GM12878 (cell line): Measurements from ENCODE around the gene FAR2. TPM values are rescaled to one million over a fixed set of nuclear protein-coding genes. Genes with fewer than 3 reads are reported as not detected.

ENCODE experiments used
- ATAC-seq: fragments of 200-7000 bp; cut with Tn5 transposase; 3 replicates; pipeline ENCODE4 v1.9.1; 2020; ENCODE audit warnings: mild to moderate bottlenecking, moderate library complexity
- BruUV-seq: library from RNA; stranded (reverse); fragments of 400-500 nt; replicated peaks from 2 replicates; lab custom pipeline; 2021; lab: Mats Ljungman, UMichigan
- CTCF ChIA-PET: fragments of 300-600 bp; sonication (Branson Sonifier 250); formaldehyde crosslinking; extraction: SDS; loops from one replicate; lab custom pipeline; 2021; ENCODE audit warnings: inconsistent platforms; lab: Yijun Ruan, JAX
- POLR2A ChIA-PET: fragments of 350-600 bp; formaldehyde crosslinking; extraction: SDS; loops from one replicate; lab custom pipeline; 2021; ENCODE audit warnings: inconsistent platforms; lab: Charles Lee
- RAD21 ChIA-PET: fragments of 300-600 bp; sonication (Branson Sonifier 250); formaldehyde crosslinking; loops from one replicate; lab custom pipeline; 2023; ENCODE audit warnings: antibody characterized with exemption; ENCODE audit not compliant: unreplicated experiment; lab: Charles Lee
- SMC1A ChIA-PET: fragments of 300-600 bp; sonication (Branson Sonifier 250); formaldehyde crosslinking; loops from one replicate; lab custom pipeline; 2023; ENCODE audit not compliant: unreplicated experiment, uncharacterized antibody; lab: Charles Lee
- DNase-seq: peaks from one replicate; pipeline ENCODE4 v3.0.0-alpha.2; 2011; ENCODE audit warnings: low read depth, low spot score
- FAIRE-seq: peaks from 3 replicates; lab custom pipeline; 2011; peaks lifted over from hg19 to GRCh38; lab: Jason Lieb, UNC
- H2AFZ ChIP-seq: 2 replicates; pipeline ENCODE4 v1.6.0; 2011; ENCODE audit warnings: low read depth, low read length, control low read depth; ENCODE audit not compliant: control insufficient read depth
- H3K27ac ChIP-seq: 2 replicates; pipeline ENCODE4 v1.5.1; 2011; ENCODE audit warnings: control low read depth; ENCODE audit not compliant: control insufficient read depth, insufficient read depth
- H3K27me3 ChIP-seq, 2 experiments: replicated peaks in 1 of 2; 2 replicates each; pipeline versions ENCODE4 v1.6.0 to v1.6.1; 2011; ENCODE audit warnings: low read length in 1 of 2; ENCODE audit not compliant: control insufficient read depth in 2 of 2, insufficient read depth in 2 of 2
- H3K36me3 ChIP-seq, 2 experiments: 2 replicates each; pipeline ENCODE4 v1.5.1; 2011; ENCODE audit warnings: low read length in 1 of 2; ENCODE audit not compliant: control insufficient read depth in 2 of 2, insufficient read depth in 2 of 2
- H3K4me1 ChIP-seq: 2 replicates; pipeline ENCODE4 v1.6.1; 2011; ENCODE audit warnings: mild to moderate bottlenecking, low read length, moderate library complexity, mixed read lengths; ENCODE audit not compliant: control insufficient read depth, insufficient read depth
- H3K4me2 ChIP-seq: 2 replicates; pipeline ENCODE4 v1.6.0; 2011; ENCODE audit warnings: control low read depth; ENCODE audit not compliant: control insufficient read depth, insufficient read depth
- H3K4me3 ChIP-seq: fragments of 200-600 bp; sonication (generic); 2 replicates; pipeline ENCODE4 v1.5.1; 2016
- H3K79me2 ChIP-seq: 2 replicates; pipeline ENCODE4 v1.6.0; 2011; ENCODE audit warnings: low read length; ENCODE audit not compliant: control insufficient read depth, insufficient read depth
- H3K9ac ChIP-seq: 2 replicates; pipeline ENCODE4 v1.8.0; 2011; ENCODE audit warnings: low read length, control low read depth, mixed read lengths; ENCODE audit not compliant: control insufficient read depth, insufficient read depth
- H3K9me3 ChIP-seq: replicated peaks from 3 replicates; pipeline ENCODE4 v1.5.1; 2011; ENCODE audit warnings: mild to moderate bottlenecking, low read length; ENCODE audit not compliant: control insufficient read depth, insufficient read depth
- H4K20me1 ChIP-seq: 2 replicates; pipeline ENCODE4 v1.6.0; 2011; ENCODE audit not compliant: control insufficient read depth, insufficient read depth
- BRCA1 ChIP-seq: IDR thresholded peaks from 2 replicates; pipeline ENCODE4 v1.6.1; 2011; ENCODE audit warnings: low read depth, low read length, improper control_type of control experiment
- CHD4 ChIP-seq: fragments of 200-600 bp; sonication (generic); IDR thresholded peaks from 2 replicates; pipeline ENCODE4 v1.6.1; 2016; ENCODE audit warnings: mild to moderate bottlenecking
- E2F8 ChIP-seq: fragments of 450-650 bp; IDR thresholded peaks from 2 replicates; pipeline ENCODE4 v1.6.1; 2018; ENCODE audit warnings: mild to moderate bottlenecking, low read depth, moderate library complexity; ENCODE audit not compliant: partially characterized antibody
- ETV6 ChIP-seq, 2 experiments: fragments of 450-650 bp in 1 of 2; IDR thresholded peaks in 1 of 2; conservative IDR thresholded peaks in 1 of 2; 2 replicates each; pipeline ENCODE4 v1.6.1; 2014; ENCODE audit warnings: antibody characterized with exemption in 1 of 2, borderline replicate concordance in 1 of 2, low read depth in 1 of 2, mild to moderate bottlenecking in 1 of 2, moderate library complexity in 1 of 2
- MLLT1 ChIP-seq: fragments of 450-650 bp; IDR thresholded peaks from 2 replicates; pipeline ENCODE4 v1.6.1; 2016; ENCODE audit warnings: mild to moderate bottlenecking
- NFYB ChIP-seq: IDR thresholded peaks from 2 replicates; pipeline ENCODE4 v1.6.1; 2011; ENCODE audit warnings: low read depth, mild to moderate bottlenecking, low read length, improper control_type of control experiment, moderate library complexity; ENCODE audit not compliant: insufficient read depth
- RAD51 ChIP-seq: fragments of 450-650 bp; IDR thresholded peaks from 2 replicates; pipeline ENCODE4 v1.6.1; 2016; ENCODE audit warnings: moderate library complexity, mild to moderate bottlenecking, inconsistent platforms
- SMAD1 ChIP-seq: fragments of 450-650 bp; IDR thresholded peaks from 2 replicates; pipeline ENCODE4 v1.6.1; 2018; ENCODE audit warnings: mild to moderate bottlenecking, low read depth; ENCODE audit not compliant: partially characterized antibody
- TCF7 ChIP-seq: IDR thresholded peaks from 2 replicates; pipeline ENCODE4 v1.6.1; 2014; ENCODE audit warnings: antibody characterized with exemption, borderline replicate concordance
- WGBS: methylation state at CpG from one replicate; pipeline ENCODE4 v1.1.6; 2016; ENCODE audit warnings: low lambda C conversion rate; ENCODE audit not compliant: insufficient replicate concordance, insufficient coverage; ENCODE audit errors: missing lambda C conversion rate; 5-methylcytosine and 5-hydroxymethylcytosine counted together
- in situ Hi-C: fragments of 300-500 bp; cut with MboI; formaldehyde crosslinking; loops from 9 replicates; pipeline ENCODE4 v1.14.3; 2018; ENCODE audit warnings: mixed read lengths
- intact Hi-C: fragments of 100-400 bp; cut with micrococcal nuclease; formaldehyde crosslinking; loops from one replicate; pipeline ENCODE4 v1.14.2; 2022; ENCODE audit not compliant: unreplicated experiment
- polyA plus RNA-seq, 11 experiments: library from polyadenylated mRNA; depleted of rRNA in 4 of 11; unstranded in 6 of 11; stranded (reverse) in 5 of 11; fragments of >200 nt; fragmentation: Nextera tagmentation in 4 of 11; fragmentation: Illumina TruSeq in 1 of 11; extraction: Ambion mirVana in 4 of 11; extraction: Trizol in 1 of 11; gene quantifications; 1 replicate in 1 of 11; 2 replicates in 10 of 11; pipeline versions ENCODE4 v1.2.1 to v1.2.3, GENCODE V29; 2011 to 2016; ENCODE audit warnings: inconsistent platforms in 2 of 11, missing spikeins in 2 of 11, low read depth in 1 of 11
- total RNA-seq, 4 experiments: library from RNA; depleted of rRNA in 3 of 4; stranded (reverse); fragments of >200 nt in 3 of 4; fragmentation: Illumina TruSeq in 1 of 4; extraction: Trizol in 1 of 4; gene quantifications; 2 replicates each; pipeline versions ENCODE4 v1.2.1 to v1.2.3, GENCODE V29; 2013 to 2021
- TF ChIP-seq, protein P1 (sequence below): fragments of 450-650 bp; IDR thresholded peaks from 2 replicates; pipeline ENCODE4 v1.6.1; 2016; ENCODE audit warnings: mild to moderate bottlenecking, moderate library complexity, borderline replicate concordance
- TF ChIP-seq, protein P2 (sequence below): fragments of 150-350 bp; IDR thresholded peaks from 2 replicates; pipeline ENCODE4 v1.6.1; 2014; ENCODE audit warnings: mild to moderate bottlenecking, low read depth, low read length

The FAR2 gene
- total and polyA plus RNA-seq, 10 of the 15 experiments (the other 5 are each of a cell fraction or from before 2014, with no cell fraction given) = 0.50 to 1.1 (median 0.65) TPM

GRCh38 chr12:29286081-29286790 lies 137.2 kb downstream of the FAR2 start:
- no peaks in the 10 kb centered on the region for H3K79me2 ChIP-seq
- no peak overlapping the region for H3K4me3 ChIP-seq
- no peak for ATAC-seq
- intact Hi-C loops = no loop called here
- no peak for FAIRE-seq
- in situ Hi-C loops = no loop called here
- H3K36me3 ChIP-seq = no peaks in the 10 kb centered on the region
- no peaks in the 10 kb centered on the region for H4K20me1 ChIP-seq
- ChIA-PET POLR2A (no interaction called here), SMC1A (no interaction called here), RAD21 (no interaction called here), CTCF (no interaction called here)
- no peak overlapping the region for H3K4me2 ChIP-seq
- H3K9ac ChIP-seq = no peak overlapping the region
- WGBS = 66% methylated on average over 3 of the region's 3 CpGs
- no peaks in the 10 kb centered on the region for H3K9me3 ChIP-seq
- DNase-seq = no peak
- H3K27ac ChIP-seq = no peak overlapping the region
- H3K27me3 ChIP-seq = no peaks in the 10 kb centered on the region
- no TSS peak for BruUV-seq
- no peak overlapping the region for H2AFZ ChIP-seq
- H3K4me1 ChIP-seq = no peaks in the 10 kb centered on the region
- no peak for TF ChIP-seq CHD4
- no peak for TF ChIP-seq RAD51
- TF ChIP-seq E2F8 = no peak
- TF ChIP-seq, protein P1, sequence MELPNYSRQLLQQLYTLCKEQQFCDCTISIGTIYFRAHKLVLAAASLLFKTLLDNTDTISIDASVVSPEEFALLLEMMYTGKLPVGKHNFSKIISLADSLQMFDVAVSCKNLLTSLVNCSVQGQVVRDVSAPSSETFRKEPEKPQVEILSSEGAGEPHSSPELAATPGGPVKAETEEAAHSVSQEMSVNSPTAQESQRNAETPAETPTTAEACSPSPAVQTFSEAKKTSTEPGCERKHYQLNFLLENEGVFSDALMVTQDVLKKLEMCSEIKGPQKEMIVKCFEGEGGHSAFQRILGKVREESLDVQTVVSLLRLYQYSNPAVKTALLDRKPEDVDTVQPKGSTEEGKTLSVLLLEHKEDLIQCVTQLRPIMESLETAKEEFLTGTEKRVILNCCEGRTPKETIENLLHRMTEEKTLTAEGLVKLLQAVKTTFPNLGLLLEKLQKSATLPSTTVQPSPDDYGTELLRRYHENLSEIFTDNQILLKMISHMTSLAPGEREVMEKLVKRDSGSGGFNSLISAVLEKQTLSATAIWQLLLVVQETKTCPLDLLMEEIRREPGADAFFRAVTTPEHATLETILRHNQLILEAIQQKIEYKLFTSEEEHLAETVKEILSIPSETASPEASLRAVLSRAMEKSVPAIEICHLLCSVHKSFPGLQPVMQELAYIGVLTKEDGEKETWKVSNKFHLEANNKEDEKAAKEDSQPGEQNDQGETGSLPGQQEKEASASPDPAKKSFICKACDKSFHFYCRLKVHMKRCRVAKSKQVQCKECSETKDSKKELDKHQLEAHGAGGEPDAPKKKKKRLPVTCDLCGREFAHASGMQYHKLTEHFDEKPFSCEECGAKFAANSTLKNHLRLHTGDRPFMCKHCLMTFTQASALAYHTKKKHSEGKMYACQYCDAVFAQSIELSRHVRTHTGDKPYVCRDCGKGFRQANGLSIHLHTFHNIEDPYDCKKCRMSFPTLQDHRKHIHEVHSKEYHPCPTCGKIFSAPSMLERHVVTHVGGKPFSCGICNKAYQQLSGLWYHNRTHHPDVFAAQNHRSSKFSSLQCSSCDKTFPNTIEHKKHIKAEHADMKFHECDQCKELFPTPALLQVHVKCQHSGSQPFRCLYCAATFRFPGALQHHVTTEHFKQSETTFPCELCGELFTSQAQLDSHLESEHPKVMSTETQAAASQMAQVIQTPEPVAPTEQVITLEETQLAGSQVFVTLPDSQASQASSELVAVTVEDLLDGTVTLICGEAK = no peak
- TF ChIP-seq MLLT1 = no peak
- no peak for TF ChIP-seq SMAD1
- no peak for TF ChIP-seq ETV6 (conservative IDR thresholded peaks at IDR 0.05 in 1 of 2, IDR thresholded peaks at IDR 0.05 in 1 of 2; ENCODE audit: borderline replicate concordance in 1 of 2, low read depth in 1 of 2)
- TF ChIP-seq, protein P2, sequence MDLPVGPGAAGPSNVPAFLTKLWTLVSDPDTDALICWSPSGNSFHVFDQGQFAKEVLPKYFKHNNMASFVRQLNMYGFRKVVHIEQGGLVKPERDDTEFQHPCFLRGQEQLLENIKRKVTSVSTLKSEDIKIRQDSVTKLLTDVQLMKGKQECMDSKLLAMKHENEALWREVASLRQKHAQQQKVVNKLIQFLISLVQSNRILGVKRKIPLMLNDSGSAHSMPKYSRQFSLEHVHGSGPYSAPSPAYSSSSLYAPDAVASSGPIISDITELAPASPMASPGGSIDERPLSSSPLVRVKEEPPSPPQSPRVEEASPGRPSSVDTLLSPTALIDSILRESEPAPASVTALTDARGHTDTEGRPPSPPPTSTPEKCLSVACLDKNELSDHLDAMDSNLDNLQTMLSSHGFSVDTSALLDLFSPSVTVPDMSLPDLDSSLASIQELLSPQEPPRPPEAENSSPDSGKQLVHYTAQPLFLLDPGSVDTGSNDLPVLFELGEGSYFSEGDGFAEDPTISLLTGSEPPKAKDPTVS = no peak
- TF ChIP-seq TCF7 = no peak
- TF ChIP-seq NFYB = no peak
- no peak for TF ChIP-seq BRCA1
